Kidney epithelial cell (primary cell): ENCODE results near the gene CTRL. TPM values are rescaled to one million over a fixed set of nuclear protein-coding genes. Genes with fewer than 3 reads are reported as not detected.

ENCODE experiments used
- DNase-seq: peaks from one replicate; pipeline ENCODE4 v3.0.0-alpha.2; 2010; ENCODE audit warnings: low read depth
- H3K27me3 ChIP-seq: 2 replicates; pipeline ENCODE4 v1.6.0; 2011; ENCODE audit warnings: low read length; ENCODE audit not compliant: control insufficient read depth, insufficient read depth
- H3K36me3 ChIP-seq: 2 replicates; pipeline ENCODE4 v1.5.1; 2011; ENCODE audit warnings: low read length; ENCODE audit not compliant: control insufficient read depth, insufficient read depth
- H3K4me3 ChIP-seq: 2 replicates; pipeline ENCODE4 v1.5.1; 2011; ENCODE audit warnings: low read depth, mild to moderate bottlenecking, control low read depth, low read length
- CTCF ChIP-seq: IDR thresholded peaks from 2 replicates; pipeline ENCODE4 v1.5.1; 2011; ENCODE audit warnings: mild to moderate bottlenecking, moderate library complexity, low read length, control low read depth, inconsistent platforms; ENCODE audit not compliant: insufficient read depth, poor library complexity, severe bottlenecking
- total RNA-seq: library from RNA; depleted of rRNA; stranded (reverse); fragments of >200 nt; gene quantifications from 2 replicates; pipeline ENCODE4 v1.2.3, GENCODE V29; 2015

CTRL gene
- total RNA-seq, 1 donor from 2014 or later, result not detected

- Histone ChIP-seq H3K27me3 (no peaks in the 10 kb centered on the region), H3K36me3 (no peaks in the 10 kb centered on the region), H3K4me3 (peak overlapping the region; percentile 92)
- no peak for DNase-seq
- no peak for TF ChIP-seq CTCF
Measured at GRCh38 chr16:67967958-67968399, 36.3 kb upstream of the CTRL start.

GRCh38 chr16:67967183-67967957, 35.7 kb upstream of the CTRL start:
- H3K27me3 ChIP-seq, result no peaks in the 10 kb centered on the region
- no peak for TF ChIP-seq CTCF
- peak overlapping the region; percentile 92 for H3K4me3 ChIP-seq
- DNase-seq, result no peak
- H3K36me3 ChIP-seq, result no peaks in the 10 kb centered on the region

GRCh38 chr16:67966549-67967182, 35.0 kb upstream of the CTRL start:
- no peak for DNase-seq
- Histone ChIP-seq H3K27me3 (no peaks in the 10 kb centered on the region), H3K36me3 (no peaks in the 10 kb centered on the region), H3K4me3 (peak overlapping the region; percentile 92)
- TF ChIP-seq CTCF, result no peak

DNA sequence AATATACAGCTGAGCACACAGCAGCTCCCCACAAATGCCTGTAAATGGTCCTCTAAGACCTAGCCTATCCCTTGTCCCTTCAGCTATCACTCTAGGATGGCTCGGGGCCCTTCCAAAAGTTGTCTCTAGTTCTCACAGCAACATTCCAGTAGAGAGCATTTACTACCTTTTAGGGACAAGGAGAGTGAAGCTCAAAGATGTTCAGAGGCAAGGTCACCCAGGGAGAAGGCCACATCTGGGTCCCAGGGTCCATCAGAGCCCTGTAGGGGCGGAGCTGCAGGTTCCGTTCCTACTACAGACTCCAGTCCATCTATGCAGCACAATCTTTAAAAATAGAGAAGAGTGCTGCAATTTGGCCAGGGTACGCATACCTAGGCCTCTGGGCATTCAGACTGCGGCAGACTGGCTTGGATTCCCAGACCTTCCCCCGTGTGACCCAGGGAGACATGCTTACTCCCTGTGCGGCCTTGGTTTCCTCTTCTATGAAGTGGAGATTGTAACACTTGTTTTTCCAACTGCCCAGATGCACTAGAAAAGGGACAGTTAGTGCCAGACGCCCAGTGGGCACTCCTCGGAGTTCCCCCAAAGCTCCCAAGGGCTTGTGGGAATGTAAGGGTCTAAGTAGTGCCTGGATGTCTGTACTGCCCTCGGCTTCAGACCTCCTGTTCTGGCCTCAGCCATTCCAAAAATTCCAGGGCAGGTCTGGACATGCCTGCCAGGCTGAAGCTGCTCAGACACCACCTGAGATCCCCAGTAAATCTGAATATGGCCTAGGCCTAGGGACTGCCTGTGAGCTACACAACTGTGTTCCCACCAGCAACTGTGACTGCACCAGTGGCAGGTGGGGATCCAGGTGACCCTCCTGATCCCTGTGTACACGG, 34.2 kb upstream of the CTRL start:
- no peak for DNase-seq

More for the DNA sequence above, 34.2 kb upstream of the CTRL start:
- TF ChIP-seq CTCF, result no peak
- Histone ChIP-seq H3K36me3 (no peaks in the 10 kb centered on the region), H3K27me3 (no peaks in the 10 kb centered on the region), H3K4me3 (no peak overlapping the region)
